Natural killer cell treated with Interleukin-12 subunit alpha and Interleukin-12 subunit beta and Interleukin-15 and Interleukin-18, amount 100 ng/mL, for 72 hours (primary cell): ENCODE results near the gene SFPQ. TPM values are rescaled to one million over a fixed set of nuclear protein-coding genes. Genes with fewer than 3 reads are reported as not detected.
A peak's percentile ranks its signal among the peaks of the same experiment; 100 is the strongest.
"Not testable (repeated sequence)": the region's sequence is repeated elsewhere in the genome, so short reads cannot be mapped to it uniquely, and the experiment has no call there.

Source experiments
- ATAC-seq, 2 donors: fragments of 150-1000 bp; cut with Tn5 transposase in 1 of 2; sonication (Bioruptor Pico), chemical (Tn5 transposase) in 1 of 2; 2 replicates each; pipeline ENCODE4 v1.10.0; 2021
- DNase-seq: peaks from one replicate; pipeline ENCODE4 v3.0.0; 2022; ENCODE audit warnings: low spot score
- H3K27ac Mint-ChIP-seq, 2 donors: 1 replicate in 1 of 2; 2 replicates in 1 of 2; pipeline ENCODE4 v1.8.0; 2022; ENCODE audit warnings: mixed read lengths in 2 of 2, mild to moderate bottlenecking in 1 of 2, moderate library complexity in 1 of 2
- H3K27me3 Mint-ChIP-seq, 2 donors: 1 replicate in 1 of 2; 2 replicates in 1 of 2; pipeline ENCODE4 v1.8.0; 2022; ENCODE audit warnings: mixed read lengths in 2 of 2
- H3K36me3 Mint-ChIP-seq: one replicate; pipeline ENCODE4 v1.8.0; 2022; ENCODE audit warnings: mixed read lengths
- H3K4me1 Mint-ChIP-seq, 2 donors: 1 replicate in 1 of 2; 2 replicates in 1 of 2; pipeline ENCODE4 v1.8.0; 2022; ENCODE audit warnings: low read depth in 2 of 2, mixed read lengths in 2 of 2, mild to moderate bottlenecking in 1 of 2
- H3K4me3 Mint-ChIP-seq: one replicate; pipeline ENCODE4 v1.8.0; 2022; ENCODE audit warnings: mixed read lengths
- H3K9me3 Mint-ChIP-seq: 2 replicates; pipeline ENCODE4 v1.8.0; 2022; ENCODE audit warnings: mixed read lengths
- total RNA-seq, 2 donors: library from RNA; stranded (reverse); gene quantifications; one replicate each; pipeline ENCODE4 v1.2.3, GENCODE V29; 2022

The SFPQ gene
- 100 to 1,000 TPM; 334 to 364 TPM for total RNA-seq

- Mint-ChIP-seq H3K27me3 (no peaks in the 10 kb centered on the region), H3K4me3 (peak within 1 kb of the TSS; percentile 100), H3K4me1 (peaks cover 38 to 50% of the 10 kb centered on the region in 2 donors), H3K36me3 (peaks cover 40% of the 10 kb centered on the region), H3K9me3 (no peaks in the 10 kb centered on the region), H3K27ac (peak within 1 kb of the TSS; percentile 87 to 89)
- ATAC-seq (peak; percentile 94 to 97), DNase-seq (peak; percentile 96)
Observed at GRCh38 chr1:35192853-35193664, at the start of gene SFPQ. Gene SFPQ, minus strand, starts transcription at chr1:35193145. Its CDS starts 96 bp downstream, at chr1:35193049.

- not testable (repeated sequence) for H3K9me3 Mint-ChIP-seq, H3K27ac Mint-ChIP-seq, ATAC-seq, DNase-seq, H3K27me3 Mint-ChIP-seq, H3K4me1 Mint-ChIP-seq, H3K36me3 Mint-ChIP-seq, H3K4me3 Mint-ChIP-seq
Observed at GRCh38 chr1:35236772-35237171, 43.8 kb upstream of the SFPQ start.

- no peak overlapping the region for H3K27ac Mint-ChIP-seq
- no peak overlapping the region for H3K4me3 Mint-ChIP-seq
- no peaks in the 10 kb centered on the region for H3K9me3 Mint-ChIP-seq
- H3K4me1 Mint-ChIP-seq: peaks cover 5 to 7% of the 10 kb centered on the region in 2 donors
- ATAC-seq (no peak), DNase-seq (no peak)
- no peaks in the 10 kb centered on the region for H3K36me3 Mint-ChIP-seq
- H3K27me3 Mint-ChIP-seq: peaks cover 7 to 8% of the 10 kb centered on the region in 2 donors
Observed at GRCh38 chr1:35231287-35231686, 38.3 kb upstream of the SFPQ start.

- ATAC-seq (peak; percentile 53 to 59), DNase-seq (no peak)
- peaks cover 5 to 7% of the 10 kb centered on the region in 2 donors for H3K4me1 Mint-ChIP-seq
Observed at GRCh38 chr1:35229587-35230360, 36.8 kb upstream of the SFPQ start.

GRCh38 chr1:35226546-35226945, 33.6 kb upstream of the SFPQ start:
- no peak overlapping the region for H3K4me3 Mint-ChIP-seq
- peaks cover 7 to 8% of the 10 kb centered on the region in 2 donors for H3K27me3 Mint-ChIP-seq
- no peak for DNase-seq
- no peaks in the 10 kb centered on the region for H3K9me3 Mint-ChIP-seq
- no peak for ATAC-seq
- H3K36me3 Mint-ChIP-seq: no peaks in the 10 kb centered on the region
- H3K27ac Mint-ChIP-seq: no peak overlapping the region
- H3K4me1 Mint-ChIP-seq: peaks cover 5 to 6% of the 10 kb centered on the region in 2 donors

More at GRCh38 chr1:35229587-35230360, 36.8 kb upstream of the SFPQ start:
- Mint-ChIP-seq H3K27ac (no peak overlapping the region), H3K9me3 (no peaks in the 10 kb centered on the region), H3K36me3 (no peaks in the 10 kb centered on the region), H3K4me3 (no peak overlapping the region), H3K27me3 (peaks cover 7 to 8% of the 10 kb centered on the region in 2 donors)

- H3K4me3 Mint-ChIP-seq: no peak overlapping the region
- H3K9me3 Mint-ChIP-seq: no peaks in the 10 kb centered on the region
- no peak overlapping the region for H3K27ac Mint-ChIP-seq
- no peaks in the 10 kb centered on the region for H3K36me3 Mint-ChIP-seq
- no peaks in the 10 kb centered on the region for H3K4me1 Mint-ChIP-seq
- ATAC-seq (no peak), DNase-seq (no peak)
- peaks cover 5 to 8% of the 10 kb centered on the region in 2 donors for H3K27me3 Mint-ChIP-seq
Observed at GRCh38 chr1:35223084-35223630, 30.2 kb upstream of the SFPQ start.

- no peak for ATAC-seq
- H3K4me3 Mint-ChIP-seq: no peak overlapping the region
- DNase-seq: no peak
- no peaks in the 10 kb centered on the region for H3K4me1 Mint-ChIP-seq
- H3K9me3 Mint-ChIP-seq: no peaks in the 10 kb centered on the region
- H3K27ac Mint-ChIP-seq: no peak overlapping the region
- H3K27me3 Mint-ChIP-seq: peaks cover 5 to 8% of the 10 kb centered on the region in 2 donors
- no peaks in the 10 kb centered on the region for H3K36me3 Mint-ChIP-seq
Observed at GRCh38 chr1:35222322-35223083, 29.6 kb upstream of the SFPQ start.

GRCh38 chr1:35220976-35221375, 28.0 kb upstream of the SFPQ start:
- ATAC-seq: no peak

GRCh38 chr1:35215346-35215745, 22.4 kb upstream of the SFPQ start:
- Mint-ChIP-seq H3K4me3 (no peak overlapping the region), H3K27ac (no peak overlapping the region), H3K27me3 (peaks cover 0 to 1% of the 10 kb centered on the region in 2 donors), H3K36me3 (no peaks in the 10 kb centered on the region), H3K9me3 (no peaks in the 10 kb centered on the region), H3K4me1 (no peaks in the 10 kb centered on the region)
- DNase-seq (no peak), ATAC-seq (no peak)

More at GRCh38 chr1:35220976-35221375, 28.0 kb upstream of the SFPQ start:
- Mint-ChIP-seq H3K27me3 (no peaks in the 10 kb centered on the region), H3K4me3 (no peak overlapping the region), H3K4me1 (no peaks in the 10 kb centered on the region), H3K27ac (no peak overlapping the region), H3K9me3 (no peaks in the 10 kb centered on the region), H3K36me3 (no peaks in the 10 kb centered on the region)
- no peak for DNase-seq

- H3K9me3 Mint-ChIP-seq: no peaks in the 10 kb centered on the region
- no peak for DNase-seq
- H3K4me3 Mint-ChIP-seq: no peak overlapping the region
- H3K36me3 Mint-ChIP-seq: no peaks in the 10 kb centered on the region
- no peaks in the 10 kb centered on the region for H3K4me1 Mint-ChIP-seq
- H3K27me3 Mint-ChIP-seq: peaks cover 0 to 2% of the 10 kb centered on the region in 2 donors
- H3K27ac Mint-ChIP-seq: no peak overlapping the region
- ATAC-seq: no peak
Observed at GRCh38 chr1:35211120-35211414, 18.1 kb upstream of the SFPQ start.

- no peak for DNase-seq
- Mint-ChIP-seq H3K27me3 (peaks cover 0 to 2% of the 10 kb centered on the region in 2 donors), H3K4me1 (no peaks in the 10 kb centered on the region), H3K27ac (no peak overlapping the region), H3K36me3 (no peaks in the 10 kb centered on the region), H3K4me3 (no peak overlapping the region), H3K9me3 (no peaks in the 10 kb centered on the region)
- no peak for ATAC-seq
Observed at GRCh38 chr1:35210321-35211119, 17.6 kb upstream of the SFPQ start.

- no peak for ATAC-seq
- DNase-seq: no peak
- H3K27ac Mint-ChIP-seq: no peak overlapping the region
- no peak overlapping the region for H3K4me3 Mint-ChIP-seq
- no peaks in the 10 kb centered on the region for H3K36me3 Mint-ChIP-seq
- peaks cover 0 to 3% of the 10 kb centered on the region in 2 donors for H3K27me3 Mint-ChIP-seq
- H3K4me1 Mint-ChIP-seq: peaks cover 5 to 8% of the 10 kb centered on the region in 2 donors
- no peaks in the 10 kb centered on the region for H3K9me3 Mint-ChIP-seq
Observed at GRCh38 chr1:35203295-35203694, 10.3 kb upstream of the SFPQ start.
